ENCODE results near the gene C1QTNF9. TPM values are rescaled to one million over a fixed set of nuclear protein-coding genes. Genes with fewer than 3 reads are reported as not detected.
"Not testable (repeated sequence)": the region's sequence is repeated elsewhere in the genome, so short reads cannot be mapped to it uniquely, and the experiment has no call there.

The C1QTNF9 gene
- 4.5 TPM for total RNA-seq
- long read RNA-seq, partial matches to known transcripts = 0 of 1 reads
- long read RNA-seq, other reads (novel, unspliced or antisense) = 0 of 1 reads

GRCh38 chr13:24309300-24309699, at the start of gene C1QTNF9:
C1QTNF9 (plus strand) TSS chr13:24309580; CDS start chr13:24316004, 6,424 bp downstream.
- intact Hi-C loops (cut with DNase I) = loop anchor here (5.0 kb wide), 1 partner anchor 42 kb away; no protein-coding TSS in a partner anchor

GRCh38 chr13:24261566-24261965, 47.8 kb upstream of the C1QTNF9 start:
- intact Hi-C loops (cut with DNase I) = no loop called here
- no peak for ATAC-seq
- no peak for DNase-seq (ENCODE audit: missing footprints)

More at GRCh38 chr13:24309300-24309699, at the start of gene C1QTNF9:
- not testable (repeated sequence) for DNase-seq (ENCODE audit: missing footprints); ATAC-seq

GRCh38 chr13:24263632-24264031, 45.7 kb upstream of the C1QTNF9 start:
- DNase-seq (ENCODE audit: missing footprints) (no peak), ATAC-seq (no peak)
- intact Hi-C loops (cut with DNase I) = no loop called here

GRCh38 chr13:24264976-24265375, 44.4 kb upstream of the C1QTNF9 start:
- DNase-seq (ENCODE audit: missing footprints) = no peak
- ATAC-seq = no peak
- intact Hi-C loops (cut with DNase I) = loop anchor here (5.0 kb wide), 1 partner anchor 42 kb away; the partner anchor contains the start of gene C1QTNF9

GRCh38 chr13:24265453-24265852, 43.9 kb upstream of the C1QTNF9 start:
- intact Hi-C loops (cut with DNase I) = loop anchor here (5.0 kb wide), 1 partner anchor 42 kb away; the partner anchor contains the start of gene C1QTNF9
- ATAC-seq = no peak
- DNase-seq (ENCODE audit: missing footprints) = no peak

- ATAC-seq = no peak
- no peak for DNase-seq (ENCODE audit: missing footprints)
- intact Hi-C loops (cut with DNase I) = loop anchor here (5.0 kb wide), 1 partner anchor 40 kb away; the partner anchor contains the start of gene C1QTNF9
These were observed 42.1 kb upstream of the C1QTNF9 start for GRCh38 chr13:24267274-24267673.

GRCh38 chr13:24267801-24268200, 41.6 kb upstream of the C1QTNF9 start:
- ATAC-seq = no peak
- no peak for DNase-seq (ENCODE audit: missing footprints)
- intact Hi-C loops (cut with DNase I) = loop anchor here (5.0 kb wide), 1 partner anchor 40 kb away; the partner anchor contains the start of gene C1QTNF9

GRCh38 chr13:24269821-24270220, 39.6 kb upstream of the C1QTNF9 start:
- no peak for ATAC-seq

GRCh38 chr13:24270639-24271141, 38.7 kb upstream of the C1QTNF9 start:
- ATAC-seq (peak; percentile 82), DNase-seq (ENCODE audit: missing footprints) (peak; percentile 87)
- intact Hi-C loops (cut with DNase I) = no loop called here

More at GRCh38 chr13:24269821-24270220, 39.6 kb upstream of the C1QTNF9 start:
- no peak for DNase-seq (ENCODE audit: missing footprints)
- intact Hi-C loops (cut with DNase I) = loop anchor here (5.0 kb wide), 1 partner anchor 37 kb away; the partner anchor contains the start of gene C1QTNF9

GRCh38 chr13:24271231-24271600, 38.2 kb upstream of the C1QTNF9 start:
- ATAC-seq = no peak
- no peak for DNase-seq (ENCODE audit: missing footprints)
- intact Hi-C loops (cut with DNase I) = no loop called here

GRCh38 chr13:24271601-24272451, 37.6 kb upstream of the C1QTNF9 start:
- ATAC-seq = peak; percentile 77
- DNase-seq (ENCODE audit: missing footprints) = peak; percentile 80
- intact Hi-C loops (cut with DNase I) = no loop called here

- DNase-seq (ENCODE audit: missing footprints) (no peak), ATAC-seq (no peak)
- intact Hi-C loops (cut with DNase I) = no loop called here
These were observed 36.8 kb upstream of the C1QTNF9 start for GRCh38 chr13:24272452-24273161.

- intact Hi-C loops (cut with DNase I) = no loop called here
These were observed 35.5 kb upstream of the C1QTNF9 start for GRCh38 chr13:24273926-24274325.

GRCh38 chr13:24274452-24275021, 34.8 kb upstream of the C1QTNF9 start:
- no peak for ATAC-seq
- DNase-seq (ENCODE audit: missing footprints) = peak; percentile 82
- intact Hi-C loops (cut with DNase I) = no loop called here

More at GRCh38 chr13:24273926-24274325, 35.5 kb upstream of the C1QTNF9 start:
- ATAC-seq (no peak), DNase-seq (ENCODE audit: missing footprints) (no peak)

GRCh38 chr13:24275041-24275440, 34.3 kb upstream of the C1QTNF9 start:
- DNase-seq (ENCODE audit: missing footprints) (no peak), ATAC-seq (no peak)
- intact Hi-C loops (cut with DNase I) = no loop called here

- DNase-seq (ENCODE audit: missing footprints) (no peak), ATAC-seq (no peak)
- intact Hi-C loops (cut with DNase I) = no loop called here
These were observed 33.1 kb upstream of the C1QTNF9 start for GRCh38 chr13:24276306-24276705.

GRCh38 chr13:24276861-24277260, 32.5 kb upstream of the C1QTNF9 start:
- intact Hi-C loops (cut with DNase I) = no loop called here
- ATAC-seq (no peak), DNase-seq (ENCODE audit: missing footprints) (no peak)

- DNase-seq (ENCODE audit: missing footprints) (no peak), ATAC-seq (no peak)
These were observed 31.6 kb upstream of the C1QTNF9 start for GRCh38 chr13:24277761-24278160.

More at GRCh38 chr13:24277761-24278160, 31.6 kb upstream of the C1QTNF9 start:
- intact Hi-C loops (cut with DNase I) = no loop called here

Measured in Right ventricle myocardium inferior (tissue), 1 donor.